Measurements from ENCODE around the gene SF3B6. TPM values are rescaled to one million over a fixed set of nuclear protein-coding genes. Genes with fewer than 3 reads are reported as not detected.
A peak's percentile ranks its signal among the peaks of the same experiment; 100 is the strongest.

SF3B6 gene
- total RNA-seq, 1 experiment from 2014 or later = 132 TPM

DNA sequence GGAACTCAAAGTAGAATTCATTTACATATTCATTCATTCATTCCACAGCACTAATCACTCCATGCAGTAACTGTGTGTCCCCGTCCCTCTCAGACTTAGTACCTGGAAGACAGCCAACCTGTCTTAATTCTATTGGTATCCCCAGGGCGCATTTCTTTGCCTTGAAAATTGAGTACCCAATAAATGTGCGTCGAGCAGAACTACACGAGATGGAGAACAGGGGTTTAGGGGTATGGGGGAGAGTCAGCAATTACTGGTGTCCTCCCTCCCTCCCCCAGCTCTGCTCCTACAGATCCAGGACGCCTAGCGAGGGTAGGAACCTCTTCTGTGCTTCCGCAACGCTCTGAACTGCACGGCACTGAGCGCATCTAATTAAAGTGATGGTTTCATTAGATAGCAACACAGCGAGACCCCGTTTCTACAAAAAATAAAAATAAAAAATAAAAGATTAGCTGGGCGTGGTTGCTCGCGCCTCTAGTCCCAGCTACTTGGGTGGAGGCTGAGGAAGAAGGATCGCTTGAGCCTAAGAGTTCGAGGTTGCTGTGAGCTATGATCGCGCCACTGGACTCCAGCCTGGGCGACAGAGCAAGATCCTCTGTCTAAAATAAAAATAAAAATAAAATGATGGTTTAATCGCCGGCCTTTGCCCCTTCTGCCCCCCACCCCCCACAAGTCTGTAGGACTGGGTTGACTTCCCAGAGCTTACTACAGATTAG is 27.2 kb downstream of the SF3B6 start:
- Mint-ChIP-seq H3K36me3 (ENCODE audit: insufficient read depth in 1 of 3, low read depth in 3 of 3) (no peaks in the 10 kb centered on the region; a peak in 1 of 7 replicates), H3K4me1 (peaks cover 15 to 22% of the 10 kb centered on the region in 2 experiments), H3K27me3 (ENCODE audit: low read depth) (no peaks in the 10 kb centered on the region), H3K9me3 (no peaks in the 10 kb centered on the region), H3K27ac (peak overlapping the region in 1 of 3 experiments; percentile 81; a peak in 1 of 7 replicates), H3K4me3 (no peak overlapping the region; a peak in 1 of 5 replicates)
- TF ChIP-seq CTCF (conservative IDR thresholded peaks at IDR 0.05) = no peak
- Histone ChIP-seq H3K27ac (ENCODE audit: insufficient read length, low read depth, low read length) (no peak overlapping the region), H2BK5ac (ENCODE audit: insufficient read length, low read length) (no peak overlapping the region), H4K20me1 (ENCODE audit: control insufficient read depth, insufficient read depth, insufficient read length) (peaks cover 5% of the 10 kb centered on the region), H4K5ac (ENCODE audit: insufficient read length, low read depth, low read length) (no peak overlapping the region), H2AFZ (ENCODE audit: low read length) (no peak overlapping the region), H3K9ac (ENCODE audit: extremely low read depth, insufficient read length, low read length) (no peak overlapping the region), H3K4me2 (ENCODE audit: insufficient read depth, insufficient read length, low read length) (peak overlapping the region; percentile 68), H2AK5ac (ENCODE audit: insufficient read length, low read length) (no peak overlapping the region), H3K79me2 (ENCODE audit: insufficient read depth, low read length) (peaks cover 2% of the 10 kb centered on the region; the same call in 1 of the 2 replicates), H3K79me1 (ENCODE audit: insufficient read depth, low read depth, low read length, poor library complexity, severe bottlenecking) (no peaks in the 10 kb centered on the region), H2BK15ac (ENCODE audit: low read depth, low read length) (no peak overlapping the region), H3K14ac (ENCODE audit: insufficient read depth, low read length) (no peak overlapping the region), H3K56ac (ENCODE audit: insufficient read length, low read depth, low read length) (no peak overlapping the region), H3K23me2 (ENCODE audit: insufficient read length, low read depth, low read length, poor library complexity, severe bottlenecking) (peaks cover 9% of the 10 kb centered on the region), H3K27me3 (ENCODE audit: insufficient read depth, low read length) (no peaks in the 10 kb centered on the region), H2BK20ac (ENCODE audit: low read depth, low read length, poor library complexity, severe bottlenecking) (no peak overlapping the region), H3K9me3 (ENCODE audit: control insufficient read depth, low read depth, low read length) (no peaks in the 10 kb centered on the region), H4K8ac (replicated peaks; ENCODE audit: insufficient read length, low read depth, low read length) (no peak overlapping the region), H3K4me1 (ENCODE audit: insufficient read depth, low read length) (0 out of 2 replicates have a peak, but pooled peaks cover 1% of the 10 kb centered on the region), H3K18ac (ENCODE audit: insufficient read length, low read depth, low read length) (no peak overlapping the region), H3T11ph (ENCODE audit: low read length) (no peak overlapping the region), H3K4ac (ENCODE audit: low read depth, low read length) (no peak overlapping the region), H4K91ac (ENCODE audit: insufficient read length, low read depth, low read length) (no peak overlapping the region), H2BK12ac (ENCODE audit: insufficient read length, low read depth, low read length) (no peak overlapping the region), H2BK120ac (ENCODE audit: low read depth, low read length, poor library complexity, severe bottlenecking) (no peak overlapping the region), H3K23ac (ENCODE audit: insufficient read length, low read depth, low read length) (no peak overlapping the region)
- WGBS (ENCODE audit: extremely low coverage, insufficient read length, low lambda C conversion rate) = no CpG with 5 or more reads among the region's 23 CpGs
- DNase-seq = no peak
